Measurements from ENCODE around the gene DUS2.

- TF ChIP-seq EZH2 (IDR thresholded peaks at IDR 0.05; ENCODE audit: borderline replicate concordance, low read depth, low read length, severe bottlenecking) (no peak), CTCF (IDR thresholded peaks at IDR 0.05; ENCODE audit: borderline replicate concordance, extremely low read depth, low read length, poor library complexity, severe bottlenecking) (no peak)
Measured at GRCh38 chr16:68071518-68071901, 48.4 kb downstream of the DUS2 start.
